WERI-Rb-1 (cell line): Measurements from ENCODE around the gene PSMC5.

Experiments
- DNase-seq: peaks from one replicate; pipeline ENCODE4 v3.0.0-alpha.2; 2020
- H3K27ac ChIP-seq: fragments of 250-450 bp; sonication (Bioruptor Pico); 2 replicates; pipeline ENCODE4 v1.5.1; 2020; ENCODE audit warnings: mild to moderate bottlenecking, moderate library complexity
- H3K27me3 ChIP-seq: fragments of 250-450 bp; sonication (Bioruptor Pico); 2 replicates; pipeline ENCODE4 v1.5.1; 2021; ENCODE audit warnings: mild to moderate bottlenecking, low read depth, moderate library complexity; ENCODE audit not compliant: insufficient read depth, severe bottlenecking
- H3K36me3 ChIP-seq: fragments of 250-450 bp; sonication (Bioruptor Pico); 2 replicates; pipeline ENCODE4 v1.5.1; 2020; ENCODE audit warnings: mild to moderate bottlenecking, moderate library complexity
- H3K4me3 ChIP-seq: 2 replicates; pipeline ENCODE4 v1.5.1; 2011; ENCODE audit warnings: low read depth, mild to moderate bottlenecking, control low read depth, low read length
- H3K9me3 ChIP-seq: fragments of 250-450 bp; sonication (Bioruptor Pico); 2 replicates; pipeline ENCODE4 v1.5.1; 2021; ENCODE audit warnings: mild to moderate bottlenecking, moderate library complexity; ENCODE audit not compliant: severe bottlenecking
- CTCF ChIP-seq: IDR thresholded peaks from 2 replicates; pipeline ENCODE4 v1.5.1; 2011; ENCODE audit warnings: low read depth, mild to moderate bottlenecking, control low read depth, inconsistent platforms, low read length

PSMC5 gene

GRCh38 chr17:63817736-63818385 is 9.4 kb upstream of the PSMC5 start:
- no peak for TF ChIP-seq CTCF
- Histone ChIP-seq H3K9me3 (no peaks in the 10 kb centered on the region), H3K4me3 (no peak overlapping the region), H3K27me3 (no peaks in the 10 kb centered on the region), H3K36me3 (peaks cover 97% of the 10 kb centered on the region), H3K27ac (no peak overlapping the region)
- no peak for DNase-seq

GRCh38 chr17:63819131-63819530 is 8.1 kb upstream of the PSMC5 start:
- DNase-seq: no peak
- H3K36me3 ChIP-seq: peaks cover 97% of the 10 kb centered on the region
- TF ChIP-seq CTCF: no peak
- H3K27ac ChIP-seq: no peak overlapping the region
- H3K9me3 ChIP-seq: no peaks in the 10 kb centered on the region
- no peaks in the 10 kb centered on the region for H3K27me3 ChIP-seq
- no peak overlapping the region for H3K4me3 ChIP-seq

GRCh38 chr17:63819585-63820537 is 7.4 kb upstream of the PSMC5 start:
- peaks cover 97% of the 10 kb centered on the region for H3K36me3 ChIP-seq
- no peak overlapping the region for H3K27ac ChIP-seq

GRCh38 chr17:63820963-63821561 is 6.2 kb upstream of the PSMC5 start:
- Histone ChIP-seq H3K27me3 (no peaks in the 10 kb centered on the region), H3K27ac (no peak overlapping the region), H3K36me3 (peaks cover 95% of the 10 kb centered on the region), H3K9me3 (no peaks in the 10 kb centered on the region), H3K4me3 (no peak overlapping the region)
- DNase-seq: no peak
- TF ChIP-seq CTCF: no peak

More at GRCh38 chr17:63819585-63820537, 7.4 kb upstream of the PSMC5 start:
- Histone ChIP-seq H3K27me3 (no peaks in the 10 kb centered on the region), H3K4me3 (no peak overlapping the region), H3K9me3 (no peaks in the 10 kb centered on the region)
- TF ChIP-seq CTCF: no peak
- no peak for DNase-seq

GRCh38 chr17:63821804-63822203 is 5.4 kb upstream of the PSMC5 start:
- Histone ChIP-seq H3K27me3 (no peaks in the 10 kb centered on the region), H3K36me3 (peaks cover 88% of the 10 kb centered on the region), H3K27ac (no peak overlapping the region), H3K4me3 (no peak overlapping the region), H3K9me3 (no peaks in the 10 kb centered on the region)
- no peak for DNase-seq
- TF ChIP-seq CTCF: no peak
